Islet precursor cell (in vitro differentiated cells): ENCODE measurements around the gene RER1.

Experiments
- DNase-seq: peaks from one replicate; pipeline ENCODE4 v3.0.0-alpha.2; 2018

The RER1 gene

GRCh38 chr1:2391041-2391930, at the start of gene RER1, which contains the start of gene MORN1:
Gene RER1 (plus strand): TSS chr1:2391841. CDS start chr1:2395791, 3,950 bp downstream.
Gene MORN1 (minus strand): TSS chr1:2391554. CDS start chr1:2391533, 21 bp downstream.
- peak; percentile 99 for DNase-seq

GRCh38 chr1:2342384-2343022, 49.1 kb upstream of the RER1 start:
- DNase-seq, result no peak

GRCh38 chr1:2343023-2343935, 48.4 kb upstream of the RER1 start:
- DNase-seq, result no peak

- no peak for DNase-seq
These were observed 47.4 kb upstream of the RER1 start for GRCh38 chr1:2344121-2344681.

GRCh38 chr1:2344744-2345296, 46.8 kb upstream of the RER1 start:
- no peak for DNase-seq

GRCh38 chr1:2345297-2346075, 46.2 kb upstream of the RER1 start:
- no peak for DNase-seq

- no peak for DNase-seq
These were observed 44.8 kb upstream of the RER1 start for GRCh38 chr1:2346691-2347408.

GRCh38 chr1:2347409-2347785, 44.2 kb upstream of the RER1 start:
- DNase-seq, result no peak

GRCh38 chr1:2347896-2348295, 43.7 kb upstream of the RER1 start:
- no peak for DNase-seq

GRCh38 chr1:2348346-2349325, 43.0 kb upstream of the RER1 start:
- no peak for DNase-seq

- no peak for DNase-seq
These were observed 41.8 kb upstream of the RER1 start for GRCh38 chr1:2349806-2350205.

- no peak for DNase-seq
These were observed 41.1 kb upstream of the RER1 start for GRCh38 chr1:2350501-2350900.

- DNase-seq, result no peak
These were observed 40.6 kb upstream of the RER1 start for GRCh38 chr1:2350911-2351655.

- DNase-seq, result no peak
These were observed 39.9 kb upstream of the RER1 start for GRCh38 chr1:2351723-2352122.

- DNase-seq, result no peak
These were observed 39.2 kb upstream of the RER1 start for GRCh38 chr1:2352341-2352896.

GRCh38 chr1:2352897-2353550, 38.6 kb upstream of the RER1 start:
- no peak for DNase-seq

- DNase-seq, result no peak
These were observed 37.8 kb upstream of the RER1 start for GRCh38 chr1:2353551-2354438.
